CD4-positive, alpha-beta T cell treated with Interleukin-2 at 100 ng/mL for 4 hours (primary cell): ENCODE measurements around the gene SPEM3.

Experiments used
- DNase-seq: peaks from one replicate; pipeline ENCODE4 v3.0.0-alpha.2; 2020; ENCODE audit warnings: low spot score

Gene SPEM3

DNA sequence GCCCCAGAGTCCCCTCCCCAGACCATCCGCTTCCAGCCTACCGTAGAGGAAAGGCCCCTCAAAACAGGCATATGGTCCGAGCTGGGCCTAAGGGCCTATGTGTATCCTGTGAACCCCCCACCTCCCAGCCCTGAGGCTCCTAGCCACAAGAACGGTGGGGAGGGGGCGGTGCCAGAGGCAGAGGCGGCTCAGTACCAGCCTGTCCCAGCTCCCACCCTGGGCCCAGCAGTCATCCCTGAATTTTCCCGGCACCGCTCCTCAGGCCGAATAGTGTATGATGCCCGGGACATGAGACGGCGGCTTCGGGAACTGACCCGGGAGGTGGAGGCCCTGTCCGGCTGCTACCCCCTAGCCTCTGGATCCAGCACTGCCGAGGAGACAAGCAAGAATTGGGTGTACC, 7.5 kb upstream of the SPEM3 start:
- DNase-seq, result no peak

GRCh38 chr17:7423679-7424078, 5.0 kb upstream of the SPEM3 start:
- DNase-seq, result no peak

- DNase-seq, result no peak
These were observed 3.3 kb upstream of the SPEM3 start, which contains the start of gene SPEM2 for GRCh38 chr17:7425316-7425715. Gene SPEM2, plus strand, starts transcription at chr17:7425616. Its CDS starts 73 bp downstream, at chr17:7425689.

DNA sequence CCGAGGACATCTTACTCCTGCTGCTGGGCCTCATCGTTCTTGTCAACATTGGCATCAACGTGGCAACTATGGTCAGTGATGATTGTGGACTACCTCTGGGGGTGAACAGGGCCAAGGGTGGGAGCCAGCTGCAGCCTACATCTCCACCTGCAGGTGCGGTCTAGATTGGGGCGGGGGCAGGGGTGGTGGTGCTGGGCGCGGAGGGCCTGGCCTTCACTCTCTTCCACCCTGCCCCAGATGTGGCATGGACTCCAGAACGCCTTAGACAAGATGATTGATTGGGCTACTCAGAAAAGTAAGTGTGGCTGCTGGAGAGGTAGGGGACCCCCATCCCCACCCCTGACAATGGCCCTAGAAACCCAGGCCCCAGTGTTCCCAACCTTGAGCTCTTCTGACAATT, 2.9 kb upstream of the SPEM3 start:
- no peak for DNase-seq

DNA sequence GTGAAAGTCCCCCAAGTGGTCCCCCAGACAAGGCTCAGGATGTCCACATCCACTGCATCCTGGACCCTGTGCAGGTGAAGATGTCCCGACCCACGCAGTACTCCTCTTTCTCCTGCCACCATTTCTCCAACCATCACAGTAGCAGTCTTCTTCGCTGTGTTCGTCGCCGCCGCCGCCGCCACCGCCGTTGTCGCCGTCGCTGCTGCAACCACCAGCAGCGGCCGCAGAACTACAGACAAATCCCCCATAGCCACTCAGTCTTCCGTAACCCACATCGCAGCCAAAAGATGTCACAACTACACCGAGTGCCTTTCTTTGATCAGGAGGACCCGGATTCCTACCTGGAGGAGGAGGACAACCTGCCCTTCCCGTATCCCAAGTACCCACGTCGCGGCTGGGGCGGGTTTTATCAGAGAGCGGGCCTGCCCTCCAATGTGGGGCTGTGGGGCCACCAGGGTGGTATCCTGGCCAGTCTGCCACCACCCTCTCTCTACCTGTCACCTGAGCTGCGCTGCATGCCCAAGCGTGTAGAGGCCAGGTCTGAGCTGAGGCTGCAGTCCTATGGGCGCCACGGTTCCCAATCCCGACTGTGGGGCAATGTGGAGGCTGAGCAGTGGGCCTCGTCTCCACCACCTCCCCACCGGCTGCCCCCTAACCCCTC, 2.3 kb upstream of the SPEM3 start:
- DNase-seq, result no peak

GRCh38 chr17:7426896-7427489, 1.7 kb upstream of the SPEM3 start:
- no peak for DNase-seq

DNA sequence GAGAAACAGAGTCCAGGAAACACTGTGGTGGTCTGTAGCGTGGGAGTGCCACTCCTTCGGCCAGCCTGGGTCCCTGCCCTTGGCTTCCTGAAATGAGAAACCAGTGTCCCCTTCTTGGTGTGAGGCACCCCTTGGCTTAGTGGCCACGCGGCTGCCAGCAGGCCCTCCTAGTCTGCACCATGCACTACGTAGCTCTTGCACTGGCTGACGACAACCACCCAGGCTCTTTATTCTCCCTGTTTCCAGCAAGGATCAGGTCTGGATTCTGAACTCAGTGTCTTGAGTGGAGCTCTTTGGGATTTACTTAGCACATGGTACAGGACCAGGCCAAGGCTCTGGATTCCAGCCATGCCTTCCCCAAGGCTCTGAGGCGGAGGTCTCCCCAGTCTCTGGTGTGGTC, 1.1 kb upstream of the SPEM3 start:
- DNase-seq, result no peak

GRCh38 chr17:7429722-7430121, 1.1 kb downstream of the SPEM3 start:
- DNase-seq, result no peak

GRCh38 chr17:7431231-7431630, 2.6 kb downstream of the SPEM3 start:
- no peak for DNase-seq

GRCh38 chr17:7432296-7432695, 3.6 kb downstream of the SPEM3 start:
- DNase-seq, result no peak

- peak; percentile 59 for DNase-seq
These were observed 7.3 kb downstream of the SPEM3 start for GRCh38 chr17:7435676-7436555.

- peak; percentile 80 for DNase-seq
These were observed 8.1 kb downstream of the SPEM3 start for GRCh38 chr17:7436556-7437368.

GRCh38 chr17:7437369-7437863, 8.8 kb downstream of the SPEM3 start:
- no peak for DNase-seq

DNA sequence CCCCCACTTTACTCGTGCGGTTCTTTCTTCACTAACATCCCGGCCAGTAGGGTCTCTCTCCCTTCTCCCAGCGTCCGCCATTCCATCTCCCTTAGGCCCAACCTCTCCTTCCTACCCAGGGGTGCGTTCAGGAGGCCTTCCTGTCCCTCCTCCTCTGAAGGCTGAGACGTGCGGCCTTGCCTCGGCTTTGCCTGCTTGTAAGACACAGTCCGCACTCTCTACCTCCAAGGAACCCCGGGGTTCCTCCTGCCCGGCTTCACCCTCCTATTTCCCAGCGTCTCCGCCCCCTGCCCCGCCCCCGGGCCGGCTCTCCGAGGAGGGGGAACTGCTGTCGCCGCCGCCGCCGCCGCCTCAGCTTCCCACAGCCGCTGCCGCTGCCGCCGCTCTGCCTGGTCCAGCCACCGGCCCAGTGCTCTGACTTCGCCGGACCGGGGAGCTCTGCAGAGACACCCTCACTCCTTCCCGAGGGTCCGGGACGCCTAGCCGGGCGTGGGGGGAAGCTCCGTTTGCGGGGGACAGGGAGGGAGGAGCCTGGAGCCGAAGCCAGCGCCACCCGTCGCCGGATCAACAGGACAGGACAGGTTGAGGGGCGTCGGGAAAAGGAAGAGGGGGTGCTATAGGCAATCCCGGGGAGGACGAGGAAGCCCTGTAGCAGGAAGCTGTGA, 9.4 kb downstream of the SPEM3 start:
- peak; percentile 36 for DNase-seq

DNA sequence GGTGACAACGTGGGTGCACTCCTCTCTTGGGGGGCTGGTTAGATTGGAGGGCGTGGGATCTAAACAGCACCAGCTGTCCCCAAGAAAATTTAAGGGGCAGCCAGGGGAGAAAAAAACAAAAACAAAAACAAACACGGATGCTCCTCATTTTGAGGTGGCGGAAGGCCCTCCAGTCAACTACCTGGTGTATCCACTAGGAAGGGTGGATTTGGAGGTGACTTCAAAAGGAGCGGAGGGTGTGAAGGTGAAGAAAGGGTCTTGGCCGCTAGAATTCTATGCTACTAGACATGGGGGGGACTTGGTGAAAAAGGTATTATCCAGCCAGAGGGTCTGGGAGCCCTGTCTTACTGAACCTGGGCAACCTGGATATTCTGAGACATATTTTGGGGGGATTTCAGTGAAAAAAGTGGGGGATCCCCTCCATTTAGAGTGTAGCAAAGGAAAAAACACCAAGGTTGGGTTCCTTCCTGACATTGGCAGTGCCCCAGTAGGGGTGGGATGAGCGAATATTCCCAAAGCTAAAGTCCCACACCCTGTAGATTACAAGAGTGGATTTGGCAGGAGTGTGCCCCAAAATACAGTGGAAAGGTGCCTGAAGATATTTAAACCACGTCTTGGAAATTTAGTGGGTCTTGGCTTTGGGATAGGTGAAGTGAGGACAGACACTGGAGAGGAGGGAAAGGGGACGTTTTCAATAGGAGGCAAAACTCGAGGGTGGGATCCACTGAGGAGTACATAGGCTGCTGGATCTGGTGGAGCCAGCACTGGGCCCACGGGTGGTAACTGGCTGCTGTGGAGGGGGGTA, 10.2 kb downstream of the SPEM3 start:
- no peak for DNase-seq

DNA sequence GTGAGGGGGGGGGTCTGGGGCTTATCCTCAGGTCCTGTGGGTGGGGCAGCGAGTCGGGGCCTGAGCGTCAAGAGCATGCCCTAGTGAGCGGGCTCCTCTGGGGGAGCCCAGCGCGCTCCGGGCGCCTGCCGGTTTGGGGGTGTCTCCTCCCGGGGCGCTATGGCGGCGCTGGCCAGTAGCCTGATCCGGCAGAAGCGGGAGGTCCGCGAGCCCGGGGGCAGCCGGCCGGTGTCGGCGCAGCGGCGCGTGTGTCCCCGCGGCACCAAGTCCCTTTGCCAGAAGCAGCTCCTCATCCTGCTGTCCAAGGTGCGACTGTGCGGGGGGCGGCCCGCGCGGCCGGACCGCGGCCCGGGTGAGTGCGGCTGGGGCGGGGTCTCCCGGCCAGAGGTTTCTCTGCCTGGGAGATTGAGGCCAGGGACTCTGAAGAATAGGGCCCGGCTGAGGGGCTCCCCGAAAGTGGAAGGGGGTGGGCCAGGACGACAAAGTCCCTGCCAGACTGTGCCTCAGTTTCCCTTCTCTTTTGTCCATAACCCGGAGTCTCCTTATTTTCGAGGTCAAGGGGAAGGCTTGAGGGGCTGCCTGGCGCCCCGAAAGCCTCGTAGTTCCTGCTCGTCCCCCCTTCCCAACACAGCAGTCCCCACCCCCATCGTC, 10.9 kb downstream of the SPEM3 start, which contains the start of gene FGF11:
TSS of gene FGF11 (plus strand) at position 51 of the 651 bp plus-strand sequence. CDS start at position 160, 109 bp downstream.
- DNase-seq, result no peak

GRCh38 chr17:7440113-7440833, 11.6 kb downstream of the SPEM3 start:
- DNase-seq, result no peak

DNA sequence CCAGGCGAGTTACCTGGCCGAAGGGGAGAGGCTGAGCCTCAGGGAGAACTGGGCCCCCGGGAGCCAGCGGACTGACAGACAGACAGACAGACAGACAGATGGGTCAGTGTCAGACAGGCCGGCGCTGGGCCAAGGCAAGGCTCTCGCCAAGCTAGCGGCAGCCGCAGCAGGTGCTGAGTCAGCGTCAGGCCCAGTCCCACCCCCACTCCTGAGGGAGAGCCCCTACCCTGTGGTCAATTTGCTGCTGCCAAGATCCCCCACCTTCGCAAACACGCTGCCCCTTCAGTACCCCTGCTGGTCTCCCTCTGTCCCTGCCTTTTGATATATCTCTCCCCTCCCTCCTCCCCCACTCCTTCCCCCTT, 12.2 kb downstream of the SPEM3 start:
- DNase-seq, result no peak

DNA sequence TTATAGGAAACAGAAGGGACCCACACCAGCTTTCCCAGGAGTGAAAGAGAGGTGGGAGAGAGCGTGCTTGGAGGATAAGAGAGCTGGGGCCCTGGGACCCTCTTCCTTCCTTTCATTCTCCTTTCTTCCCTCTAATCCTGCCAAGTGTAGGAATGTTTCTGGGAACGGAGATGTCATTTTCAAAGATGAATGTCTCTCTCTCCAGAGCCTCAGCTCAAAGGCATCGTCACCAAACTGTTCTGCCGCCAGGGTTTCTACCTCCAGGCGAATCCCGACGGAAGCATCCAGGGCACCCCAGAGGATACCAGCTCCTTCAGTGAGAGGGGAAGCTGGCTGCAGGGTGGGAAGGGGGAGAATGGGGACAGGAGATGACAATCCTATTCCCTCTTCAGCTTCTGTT, 12.6 kb downstream of the SPEM3 start:
- DNase-seq, result no peak
